ENCODE measurements around the gene POLR3K. TPM values are rescaled to one million over a fixed set of nuclear protein-coding genes. Genes with fewer than 3 reads are reported as not detected.
A peak's percentile ranks its signal among the peaks of the same experiment; 100 is the strongest.

Gene POLR3K
- total RNA-seq, 6 experiments from 2014 or later: 3.5 to 6.3 (median 4.3) TPM

DNA sequence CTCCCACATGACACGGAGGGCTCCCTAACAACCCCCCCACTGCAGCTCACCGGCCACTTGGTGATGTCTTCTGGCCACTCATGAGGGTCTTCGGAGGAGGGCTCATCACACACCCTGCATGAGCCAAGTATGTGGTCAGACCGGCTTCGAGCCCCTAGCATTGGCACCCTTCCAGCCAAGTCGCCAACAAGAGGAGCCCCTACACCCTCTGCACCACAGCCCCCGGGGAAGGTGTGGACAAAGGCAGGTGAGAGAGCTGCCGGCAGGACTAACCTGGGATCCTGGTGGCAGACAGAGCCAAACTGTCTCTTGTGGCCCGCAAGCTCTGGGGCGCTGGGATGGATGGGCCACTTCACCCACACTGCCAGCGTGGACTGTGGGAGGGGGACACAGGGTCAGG lies 6.8 kb upstream of the POLR3K start:
- 88% methylated on average over 4 of the region's 11 CpGs for WGBS (ENCODE audit: insufficient coverage, low coverage, low lambda C conversion rate, missing lambda C conversion rate)
- no peak overlapping the region for H3K4me3 ChIP-seq
- no peaks in the 10 kb centered on the region for H3K9me3 ChIP-seq
- ATAC-seq (no peak), DNase-seq (peak in 1 of 3 donors; percentile 46)
- TF ChIP-seq, protein P1, sequence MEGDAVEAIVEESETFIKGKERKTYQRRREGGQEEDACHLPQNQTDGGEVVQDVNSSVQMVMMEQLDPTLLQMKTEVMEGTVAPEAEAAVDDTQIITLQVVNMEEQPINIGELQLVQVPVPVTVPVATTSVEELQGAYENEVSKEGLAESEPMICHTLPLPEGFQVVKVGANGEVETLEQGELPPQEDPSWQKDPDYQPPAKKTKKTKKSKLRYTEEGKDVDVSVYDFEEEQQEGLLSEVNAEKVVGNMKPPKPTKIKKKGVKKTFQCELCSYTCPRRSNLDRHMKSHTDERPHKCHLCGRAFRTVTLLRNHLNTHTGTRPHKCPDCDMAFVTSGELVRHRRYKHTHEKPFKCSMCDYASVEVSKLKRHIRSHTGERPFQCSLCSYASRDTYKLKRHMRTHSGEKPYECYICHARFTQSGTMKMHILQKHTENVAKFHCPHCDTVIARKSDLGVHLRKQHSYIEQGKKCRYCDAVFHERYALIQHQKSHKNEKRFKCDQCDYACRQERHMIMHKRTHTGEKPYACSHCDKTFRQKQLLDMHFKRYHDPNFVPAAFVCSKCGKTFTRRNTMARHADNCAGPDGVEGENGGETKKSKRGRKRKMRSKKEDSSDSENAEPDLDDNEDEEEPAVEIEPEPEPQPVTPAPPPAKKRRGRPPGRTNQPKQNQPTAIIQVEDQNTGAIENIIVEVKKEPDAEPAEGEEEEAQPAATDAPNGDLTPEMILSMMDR (IDR thresholded peaks at IDR 0.05): no peak
- no peak for TF ChIP-seq POLR2A (IDR thresholded peaks at IDR 0.05)
- H3K27me3 ChIP-seq: no peaks in the 10 kb centered on the region
- H3K4me1 ChIP-seq: no peaks in the 10 kb centered on the region
- H3K36me3 ChIP-seq: peaks cover 0 to 14% (median 0%) of the 10 kb centered on the region in 4 donors
- intact Hi-C loops (cut with DNase I): no loop called here
- H3K27ac ChIP-seq: no peak overlapping the region

DNA sequence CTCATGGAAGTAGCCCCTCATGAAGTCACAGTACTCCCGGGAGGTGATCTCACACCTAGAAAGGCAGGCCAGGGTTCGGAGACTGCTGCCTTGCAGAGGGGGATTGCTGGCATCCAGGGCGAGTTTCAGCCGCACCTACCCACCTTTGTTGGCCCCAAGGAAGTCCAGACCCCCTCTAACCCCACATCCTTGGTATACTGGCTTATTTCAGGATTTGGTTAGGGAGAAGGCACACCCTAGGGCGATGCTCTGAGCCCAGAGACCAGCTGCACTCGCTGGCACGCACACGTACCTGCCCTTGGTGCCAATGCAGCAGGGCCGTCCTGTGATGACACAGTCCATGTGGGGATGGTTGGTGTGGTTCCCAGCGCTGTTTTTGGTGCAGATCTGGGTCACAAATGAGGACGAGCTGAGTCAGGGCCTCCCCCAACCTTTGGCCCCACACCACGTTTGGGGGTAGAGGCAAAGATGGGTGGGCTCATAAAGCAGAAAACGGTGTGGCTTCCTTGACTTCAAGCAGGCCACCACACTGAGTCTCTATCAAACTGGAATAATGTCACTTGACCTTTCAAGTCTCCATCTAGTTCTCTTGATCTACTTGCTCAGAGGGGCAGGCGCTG lies 6.1 kb upstream of the POLR3K start:
- WGBS (ENCODE audit: insufficient coverage, low coverage, low lambda C conversion rate, missing lambda C conversion rate): 60% methylated on average over 5 of the region's 14 CpGs
- DNase-seq (no peak), ATAC-seq (no peak)
- TF ChIP-seq, protein P1 (IDR thresholded peaks at IDR 0.05): no peak
- TF ChIP-seq POLR2A (IDR thresholded peaks at IDR 0.05): no peak
- Histone ChIP-seq H3K4me1 (peaks cover 0 to under 1% (median 0%) of the 10 kb centered on the region in 4 donors), H3K36me3 (peaks cover 0 to 14% (median 0%) of the 10 kb centered on the region in 4 donors), H3K4me3 (no peak overlapping the region), H3K27me3 (no peaks in the 10 kb centered on the region), H3K27ac (no peak overlapping the region), H3K9me3 (no peaks in the 10 kb centered on the region)
- intact Hi-C loops (cut with DNase I): no loop called here

DNA sequence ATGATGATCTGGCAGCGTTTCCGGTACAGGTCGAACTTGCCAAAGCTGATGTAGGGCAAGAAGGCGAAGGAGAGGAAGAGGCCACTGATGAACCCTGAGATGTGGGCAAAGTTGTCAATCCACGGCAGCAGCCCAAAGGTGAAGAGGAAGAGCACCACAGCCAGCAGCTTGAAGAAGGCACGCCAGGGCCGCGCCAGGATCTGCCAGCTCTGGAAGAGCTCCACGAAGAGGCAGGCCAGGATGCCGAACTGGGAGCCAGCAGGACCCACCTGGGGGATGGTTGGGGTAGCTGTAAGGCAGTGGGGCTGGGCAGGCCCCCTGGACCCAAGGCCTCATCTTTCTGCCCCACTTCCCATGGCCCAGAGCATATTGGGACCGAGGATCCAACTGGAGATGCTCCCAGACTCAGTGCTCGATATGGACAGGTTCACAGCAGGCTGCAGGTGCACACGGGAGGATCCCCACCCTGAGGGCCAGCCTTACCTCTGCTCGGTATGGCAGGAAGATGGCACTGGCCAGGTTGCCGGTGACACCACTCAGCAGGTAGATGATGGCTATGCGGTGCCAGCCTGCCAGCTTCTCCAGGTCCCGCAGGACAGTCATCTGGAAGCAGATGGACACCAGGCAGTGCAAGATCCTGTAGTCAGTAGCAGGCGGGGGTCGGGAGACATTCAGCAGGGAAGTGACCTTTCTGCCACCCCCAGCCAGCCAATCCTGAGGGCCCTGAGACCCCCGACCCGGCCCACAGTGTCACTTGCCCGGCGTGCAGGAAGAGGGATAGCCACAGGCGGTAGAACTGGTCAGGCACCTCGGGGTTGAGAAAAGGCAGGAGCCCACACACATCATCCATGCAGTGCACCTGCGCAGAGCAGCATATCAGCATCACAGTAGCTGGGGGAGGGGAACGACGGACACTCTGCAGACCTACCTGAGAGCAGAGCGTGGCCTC lies 5.4 kb upstream of the POLR3K start:
- intact Hi-C loops (cut with DNase I): no loop called here
- no peak for TF ChIP-seq POLR2A (IDR thresholded peaks at IDR 0.05)
- TF ChIP-seq, protein P1 (IDR thresholded peaks at IDR 0.05): no peak
- no peaks in the 10 kb centered on the region for H3K27me3 ChIP-seq
- peaks cover 0 to 14% (median 0%) of the 10 kb centered on the region in 4 donors for H3K36me3 ChIP-seq
- no peak overlapping the region for H3K27ac ChIP-seq
- ATAC-seq (no peak), DNase-seq (peak in 1 of 3 donors; percentile 44)
- WGBS (ENCODE audit: insufficient coverage, low coverage, low lambda C conversion rate, missing lambda C conversion rate): 84% methylated on average over 9 of the region's 29 CpGs
- H3K9me3 ChIP-seq: no peaks in the 10 kb centered on the region
- peaks cover 0 to 6% (median 2%) of the 10 kb centered on the region in 4 donors for H3K4me1 ChIP-seq
- H3K4me3 ChIP-seq: no peak overlapping the region

DNA sequence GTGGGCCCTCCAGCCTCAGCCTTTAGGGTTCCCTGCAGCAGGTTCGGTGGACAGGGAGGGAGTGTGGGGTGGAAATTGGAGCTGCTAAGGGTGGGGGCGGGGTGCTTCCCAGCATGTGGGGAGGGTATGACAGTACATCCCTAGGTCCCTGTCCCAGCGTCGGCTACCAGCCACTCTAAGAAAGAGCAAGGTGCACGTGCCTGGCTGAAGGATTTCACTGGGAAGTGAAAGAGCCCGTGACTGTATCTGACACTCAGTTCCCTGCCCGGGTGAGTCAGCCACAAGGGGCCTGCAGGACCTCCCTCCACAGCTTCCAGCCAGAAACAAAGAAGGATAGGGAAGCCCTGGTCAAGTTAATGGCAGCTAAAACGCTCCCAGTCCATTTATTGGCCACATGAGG lies 4.3 kb upstream of the POLR3K start:
- H3K4me3 ChIP-seq: no peak overlapping the region
- ATAC-seq (no peak), DNase-seq (no peak)
- WGBS (ENCODE audit: insufficient coverage, low coverage, low lambda C conversion rate, missing lambda C conversion rate): 59% methylated on average over 4 of the region's 8 CpGs
- no peaks in the 10 kb centered on the region for H3K9me3 ChIP-seq
- no peak overlapping the region for H3K27ac ChIP-seq
- TF ChIP-seq, protein P1 (IDR thresholded peaks at IDR 0.05): no peak
- TF ChIP-seq POLR2A (IDR thresholded peaks at IDR 0.05): no peak
- intact Hi-C loops (cut with DNase I): no loop called here
- H3K4me1 ChIP-seq: peaks cover 0 to 8% (median 2%) of the 10 kb centered on the region in 4 donors
- H3K36me3 ChIP-seq: peaks cover 0 to 14% (median 0%) of the 10 kb centered on the region in 4 donors
- no peaks in the 10 kb centered on the region for H3K27me3 ChIP-seq
